ENCODE data around the gene CASP14. TPM values are rescaled to one million over a fixed set of nuclear protein-coding genes. Genes with fewer than 3 reads are reported as not detected.
A peak's percentile ranks its signal among the peaks of the same experiment; 100 is the strongest.

CASP14 gene
- total and polyA plus RNA-seq, 9 of the 15 experiments (the other 6 are each of a cell fraction or from before 2014, with no cell fraction given), result not detected

- Histone ChIP-seq H2AFZ (ENCODE audit: low read depth, low read length) (no peak overlapping the region), H3K9me3 (replicated peaks; ENCODE audit: control insufficient read depth, insufficient read depth, low read depth, low read length) (peaks cover 3% of the 10 kb centered on the region), H4K20me1 (replicated peaks; ENCODE audit: control insufficient read depth, insufficient read depth, low read length) (no peaks in the 10 kb centered on the region), H3K27me3 (ENCODE audit: control insufficient read depth in 2 of 2, insufficient read depth in 2 of 2, low read length in 2 of 2) (peaks cover 0 to 16% of the 10 kb centered on the region in 2 experiments; a peak in 3 of 5 replicates), H3K4me1 (replicated peaks in 1 of 2; ENCODE audit: control insufficient read depth in 2 of 2, insufficient read depth in 2 of 2, low read length in 2 of 2) (no peaks in the 10 kb centered on the region), H3K27ac (ENCODE audit: extremely low read depth, low read depth, low read length) (no peak overlapping the region), H3K36me3 (ENCODE audit: control insufficient read depth, insufficient read depth, low read length) (no peaks in the 10 kb centered on the region), H3K9me1 (ENCODE audit: control insufficient read depth, insufficient read depth, low read length) (no peaks in the 10 kb centered on the region), H3K4me3 (no peak overlapping the region), H3K79me2 (ENCODE audit: control insufficient read depth, insufficient read depth, low read length) (no peaks in the 10 kb centered on the region), H3K4me2 (ENCODE audit: insufficient read depth, low read length) (no peak overlapping the region), H3K9ac (ENCODE audit: insufficient read depth in 1 of 2, low read depth in 2 of 2, low read length in 2 of 2) (no peak overlapping the region)
- intact Hi-C loops (cut with micrococcal nuclease), result loop anchor here (1.0 kb wide), 1 partner anchor 49 kb away; no protein-coding TSS in a partner anchor
- ATAC-seq, result peak; percentile 70
- DNase-seq (ENCODE audit: extremely low read depth in 1 of 4, low spot score in 3 of 4), result peak; percentile 42 to 61 (median 56)
- ChIA-PET POLR2A (interaction anchor here (1.6 kb wide), 1 partner anchor 12 kb away, joined by 5 read pairs; no protein-coding TSS in a partner anchor), CTCF (ENCODE audit: low intra/inter-chr PET ratio) (interaction anchor here (0.6 to 1.8 kb wide), 2 partner anchors 49 to 455 kb away, joined by 3 to 7 read pairs; no protein-coding TSS in a partner anchor)
- peak; percentile 72 for FAIRE-seq
- BruUV-seq (replicated peaks), result no TSS peak
- in situ Hi-C loops (cut with MboI), result no loop called here
- 4% methylated on average over 3 of the region's 3 CpGs for WGBS (ENCODE audit: insufficient coverage, low coverage, missing lambda C conversion rate)
- TF ChIP-seq RAD21 (CRISPR knock-in tag; conservative IDR thresholded peaks at IDR 0.05 in 1 of 2, IDR thresholded peaks at IDR 0.05 in 1 of 2), result peak; percentile 20 to 59; a peak in 2 of 4 replicates
- peak; percentile 59 to 74 (median 71) for TF ChIP-seq CTCF (IDR thresholded peaks at IDR 0.05 in 2 of 3, conservative IDR thresholded peaks at IDR 0.05 in 1 of 3; ENCODE audit: insufficient read depth in 2 of 3, low read depth in 1 of 3, low read length in 3 of 3)
- TF ChIP-seq HINFP (tag; conservative IDR thresholded peaks at IDR 0.05; ENCODE audit: low read depth), result no peak
- no peak for TF ChIP-seq CCAR2 (IDR thresholded peaks at IDR 0.05; ENCODE audit: low read depth, low read length)
- TF ChIP-seq FOXO4 (CRISPR knock-in tag; IDR thresholded peaks at IDR 0.05), result no peak
- TF ChIP-seq NBN (IDR thresholded peaks at IDR 0.05; ENCODE audit: low read depth), result no peak
- no peak for TF ChIP-seq ZBTB9 (CRISPR knock-in tag; IDR thresholded peaks at IDR 0.05)
Observed at GRCh38 chr19:15101479-15102082, 52.3 kb downstream of the CASP14 start.

All from K562 (cell line).